Lung (tissue), 16 donors: ENCODE results near the gene MEF2C. TPM values are rescaled to one million over a fixed set of nuclear protein-coding genes. Genes with fewer than 3 reads are reported as not detected.
A peak's percentile ranks its signal among the peaks of the same experiment; 100 is the strongest.

ENCODE experiments used
- ATAC-seq: fragments of 200-7000 bp; cut with Tn5 transposase; one replicate; pipeline ENCODE4 v1.9.1; 2020; ENCODE audit warnings: moderate number of reproducible peaks; ENCODE audit not compliant: insufficient read depth, low FRiP score
- DNase-seq, 3 donors: peaks; one replicate each; pipeline ENCODE4 v3.0.0-alpha.2; 2013 to 2017
- H3K27ac ChIP-seq, 2 donors: one replicate each; pipeline ENCODE4 v1.5.1; 2013; ENCODE audit warnings: mild to moderate bottlenecking in 2 of 2, moderate library complexity in 2 of 2, control low read depth in 1 of 2, inconsistent platforms in 1 of 2, low read depth in 1 of 2, low read length in 1 of 2
- H3K27me3 ChIP-seq, 3 donors: one replicate each; pipeline ENCODE4 v1.5.1; 2013; ENCODE audit warnings: low read length in 2 of 3; ENCODE audit not compliant: control insufficient read depth in 3 of 3, insufficient read depth in 3 of 3
- H3K36me3 ChIP-seq, 4 donors: one replicate each; pipeline ENCODE4 v1.5.1; 2013; ENCODE audit warnings: low read length in 4 of 4, mild to moderate bottlenecking in 1 of 4, moderate library complexity in 1 of 4; ENCODE audit not compliant: control insufficient read depth in 4 of 4, insufficient read depth in 4 of 4
- H3K4me1 ChIP-seq, 5 donors: one replicate each; pipeline ENCODE4 v1.5.1; 2013; ENCODE audit warnings: low read length in 5 of 5, mild to moderate bottlenecking in 2 of 5, moderate library complexity in 1 of 5; ENCODE audit not compliant: control insufficient read depth in 5 of 5, insufficient read depth in 5 of 5
- H3K4me3 ChIP-seq: one replicate; pipeline ENCODE4 v1.5.1; 2013; ENCODE audit warnings: mild to moderate bottlenecking, control low read depth, moderate library complexity
- H3K9ac ChIP-seq, 2 donors: one replicate each; pipeline ENCODE4 v1.5.1; 2013; ENCODE audit warnings: low read length in 2 of 2, control low read depth in 1 of 2; ENCODE audit not compliant: insufficient read depth in 1 of 2
- H3K9me3 ChIP-seq, 4 donors: one replicate each; pipeline ENCODE4 v1.5.1; 2013; ENCODE audit warnings: low read length in 3 of 4, mild to moderate bottlenecking in 1 of 4, moderate library complexity in 1 of 4; ENCODE audit not compliant: control insufficient read depth in 4 of 4, insufficient read depth in 3 of 4
- CTCF ChIP-seq: IDR thresholded peaks from 2 replicates; pipeline ENCODE4 v1.5.1; 2012; ENCODE audit warnings: mild to moderate bottlenecking; ENCODE audit errors: control extremely low read depth, extremely low read depth
- WGBS, 2 donors: extraction: QIAGEN DNeasy Blood & Tissue Kit; methylation state at CpG; one replicate each; pipeline ENCODE4 v1.1.7; 2013; 5-methylcytosine and 5-hydroxymethylcytosine counted together
- long read RNA-seq, 5 donors: transcript quantifications; one replicate each; lab custom pipeline, GENCODE V29; 2026
- polyA plus RNA-seq, 2 donors: library from polyadenylated mRNA; stranded (reverse); fragments of 200-250 nt; gene quantifications; one replicate each; pipeline ENCODE4 v1.2.1, GENCODE V29; 2013
- total RNA-seq, 2 donors: library from RNA; depleted of rRNA in 1 of 2; stranded (reverse); fragments of >200 nt in 1 of 2; gene quantifications; one replicate each; pipeline ENCODE4 v1.2.1, GENCODE V29; 2014 to 2021
- donor health status: control.
- donor health status: control.
- donor health status: Bipolar disorder and iron deficiency.
- donor health status: healthy.
- donor health status: DM: yes; HTN: yes; CAD: no.

The MEF2C gene
- total RNA-seq (100 to 1,000 TPM in 1 of 2 donors, 10 to 100 TPM in 1; 47.3 to 138 TPM), polyA plus RNA-seq (10 to 100 TPM in 1 of 2 donors, 1 to 10 TPM in 1; 9.1 to 10.3 TPM)
- long read RNA-seq, donor 1, partial matches to known transcripts = 0 of 7 reads
- long read RNA-seq, donor 1, other reads (novel, unspliced or antisense) = 0 of 7 reads
- long read RNA-seq, donor 2, partial matches to known transcripts = 0 of 1 reads
- long read RNA-seq, donor 2, other reads (novel, unspliced or antisense) = 0 of 1 reads
- long read RNA-seq, donor 3, partial matches to known transcripts = 0 of 4 reads
- long read RNA-seq, donor 3, other reads (novel, unspliced or antisense) = 0 of 4 reads
- long read RNA-seq, donor 4, partial matches to known transcripts = 0 of 3 reads
- long read RNA-seq, donor 4, other reads (novel, unspliced or antisense) = 0 of 3 reads
- long read RNA-seq, donor 5, transcript MEF2C-213 (10 exons, 1,882 nt) = major isoform, 5 of 12 reads
- long read RNA-seq, donor 5, partial matches to known transcripts = 0 of 12 reads
- long read RNA-seq, donor 5, other reads (novel, unspliced or antisense) = 0 of 12 reads

GRCh38 chr5:88883059-88883835 is at the start of gene MEF2C:
MEF2C (minus strand) TSS chr5:88883184; CDS start chr5:88823788, 59,396 bp downstream.
- H3K36me3 ChIP-seq = no peaks in the 10 kb centered on the region
- ATAC-seq (peak; percentile 81), DNase-seq (peak; percentile 88 to 94 (median 91))
- TF ChIP-seq CTCF = no peak
- peak within 1 kb of the TSS; percentile 71 for H3K4me3 ChIP-seq
- H3K27me3 ChIP-seq = no peaks in the 10 kb centered on the region
- WGBS, 2 donors = 0% methylated on average over 37 to 52 of the region's 52 CpGs
- no peaks in the 10 kb centered on the region for H3K9me3 ChIP-seq
- peaks cover 0 to 18% (median 0%) of the 10 kb centered on the region in 5 donors for H3K4me1 ChIP-seq
- H3K9ac ChIP-seq = peak within 1 kb of the TSS; percentile 75 to 94
- H3K27ac ChIP-seq = peak within 1 kb of the TSS; percentile 85 to 93

- H3K9me3 ChIP-seq = no peaks in the 10 kb centered on the region
- DNase-seq = no peak
- H3K27me3 ChIP-seq = no peaks in the 10 kb centered on the region
- H3K36me3 ChIP-seq = peaks cover 0 to 2% (median 0%) of the 10 kb centered on the region in 4 donors
- no peak overlapping the region for H3K9ac ChIP-seq
- no peak for ATAC-seq
- no peak for TF ChIP-seq CTCF
- 94 to 97% methylated on average over 2 of the region's 2 CpGs for WGBS, 2 donors
- H3K27ac ChIP-seq = no peak overlapping the region
- H3K4me1 ChIP-seq = peaks cover 0 to 6% (median 0%) of the 10 kb centered on the region in 5 donors
- no peak overlapping the region for H3K4me3 ChIP-seq
Observed at GRCh38 chr5:88932541-88932940, 49.6 kb upstream of the MEF2C start.

DNA sequence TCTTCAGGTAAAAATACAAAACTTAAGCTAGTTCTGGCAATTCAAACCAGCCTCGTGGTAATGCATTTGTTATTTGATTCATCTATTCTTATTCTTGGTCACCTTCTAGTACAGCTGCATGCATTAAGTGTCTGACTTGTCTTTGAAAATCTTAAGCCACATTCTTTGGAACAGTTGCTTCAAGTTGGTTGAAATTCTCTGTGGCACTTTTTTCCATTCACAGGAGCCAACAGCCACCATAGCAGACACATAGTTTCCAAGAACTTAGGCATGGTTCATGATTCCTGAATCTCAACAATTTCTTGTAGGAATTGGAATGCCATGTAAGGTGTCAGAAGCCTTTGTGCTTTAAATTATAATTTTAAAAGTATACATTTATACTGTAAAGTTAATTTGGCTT is 47.4 kb upstream of the MEF2C start:
- 89 to 97% methylated on average over 1 of the region's 1 CpG for WGBS, 2 donors
- no peak overlapping the region for H3K27ac ChIP-seq
- no peak for DNase-seq
- ATAC-seq = no peak
- H3K9ac ChIP-seq = no peak overlapping the region
- no peak overlapping the region for H3K4me3 ChIP-seq
- no peaks in the 10 kb centered on the region for H3K27me3 ChIP-seq
- H3K9me3 ChIP-seq = no peaks in the 10 kb centered on the region
- no peak for TF ChIP-seq CTCF
- peaks cover 0 to 13% (median 0%) of the 10 kb centered on the region in 5 donors for H3K4me1 ChIP-seq
- H3K36me3 ChIP-seq = peaks cover 0 to 2% (median 0%) of the 10 kb centered on the region in 4 donors
